HCT116 (cell line): Measurements from ENCODE around the gene NOS1. TPM values are rescaled to one million over a fixed set of nuclear protein-coding genes. Genes with fewer than 3 reads are reported as not detected.
"Not testable (repeated sequence)": the region's sequence is repeated elsewhere in the genome, so short reads cannot be mapped to it uniquely, and the experiment has no call there.

Experiments
- ATAC-seq: fragments of 200-7000 bp; cut with Tn5 transposase; 2 replicates; pipeline ENCODE4 v1.9.1; 2020; ENCODE audit warnings: mild to moderate bottlenecking, moderate library complexity
- BruUV-seq: library from RNA; stranded (reverse); fragments of 400-500 nt; replicated peaks from 2 replicates; lab custom pipeline; 2021; lab: Mats Ljungman, UMichigan
- CTCF ChIA-PET: fragments of 300-600 bp; sonication (Branson Sonifier 250); formaldehyde crosslinking; loops from one replicate; lab custom pipeline; 2021; ENCODE audit warnings: antibody characterized with exemption; lab: Charles Lee
- POLR2A ChIA-PET: fragments of 300-600, 350-600 bp; sonication (Branson Sonifier 250); formaldehyde crosslinking; loops from one replicate; lab custom pipeline; 2021; ENCODE audit warnings: antibody characterized with exemption; lab: Charles Lee
- RAD21 ChIA-PET, 2 experiments: fragments of 300-600 bp; sonication (Branson Sonifier 250); formaldehyde crosslinking; loops; one replicate each; lab custom pipeline; 2023; ENCODE audit warnings: low total read pairs in 2 of 2; ENCODE audit not compliant: uncharacterized antibody in 2 of 2, unreplicated experiment in 2 of 2, low non-redundant PET in 1 of 2; lab: Charles Lee
- DNase-seq: peaks from one replicate; pipeline ENCODE4 v3.0.0-alpha.2; 2010; ENCODE audit warnings: low read depth, low spot score
- H2AFZ ChIP-seq: fragments of 200-600 bp; shearing (Covaris generic), sonication (generic); 2 replicates; pipeline ENCODE4 v1.6.1; 2017; ENCODE audit warnings: low read depth, mixed run types, mixed read lengths, antibody characterized with exemption, low read length; ENCODE audit not compliant: poor library complexity, severe bottlenecking
- H3K27ac ChIP-seq: 2 replicates; pipeline ENCODE4 v1.5.1; 2012; ENCODE audit warnings: low read depth, low read length
- H3K27me3 ChIP-seq: fragments of 200-600 bp; sonication (generic); 2 replicates; pipeline ENCODE4 v1.6.1; 2016; ENCODE audit warnings: mixed run types, low read length, mixed read lengths; ENCODE audit not compliant: insufficient read depth
- H3K36me3 ChIP-seq, 2 experiments: fragments of 200-500 bp in 1 of 2; fragments of 200-600 bp in 1 of 2; sonication (Bioruptor generic) in 1 of 2; sonication (generic) in 1 of 2; 2 replicates each; pipeline versions ENCODE4 v1.5.1 to v1.6.1; 2014 to 2016; ENCODE audit warnings: low read length in 2 of 2, inconsistent platforms in 1 of 2, mixed read lengths in 1 of 2, mixed run types in 1 of 2; ENCODE audit not compliant: insufficient read depth in 2 of 2, control insufficient read depth in 1 of 2
- H3K4me1 ChIP-seq, 2 experiments: fragments of 200-600 bp in 1 of 2; sonication (generic) in 1 of 2; 2 replicates each; pipeline versions ENCODE4 v1.5.1 to v1.6.1; 2012 to 2017; ENCODE audit warnings: low read length in 2 of 2, inconsistent platforms in 1 of 2, mild to moderate bottlenecking in 1 of 2, mixed read lengths in 1 of 2, mixed run types in 1 of 2, moderate library complexity in 1 of 2; ENCODE audit not compliant: insufficient read depth in 2 of 2, control insufficient read depth in 1 of 2
- H3K4me2 ChIP-seq: fragments of 200-600 bp; sonication (generic); 2 replicates; pipeline ENCODE4 v1.6.1; 2017; ENCODE audit warnings: mixed run types, low read length, mixed read lengths
- H3K4me3 ChIP-seq, 2 experiments: fragments of 200-600 bp in 1 of 2; sonication (generic) in 1 of 2; replicated peaks in 1 of 2; 2 replicates each; pipeline ENCODE4 v1.5.1; 2011 to 2016; ENCODE audit warnings: low read length in 2 of 2, control low read depth in 1 of 2, low read depth in 1 of 2, mild to moderate bottlenecking in 1 of 2, mixed read lengths in 1 of 2, mixed run types in 1 of 2
- H3K79me2 ChIP-seq: fragments of 200-600 bp; sonication (generic); 2 replicates; pipeline ENCODE4 v1.6.1; 2017; ENCODE audit warnings: mild to moderate bottlenecking, mixed run types, low read length, moderate library complexity, mixed read lengths; ENCODE audit not compliant: insufficient read depth
- H3K9ac ChIP-seq: fragments of 200-600 bp; sonication (generic); 2 replicates; pipeline ENCODE4 v1.6.1; 2016; ENCODE audit warnings: low read length, mixed read lengths
- H3K9me2 ChIP-seq: fragments of 200-600 bp; sonication (generic), shearing (Covaris generic); 2 replicates; pipeline ENCODE4 v1.6.1; 2017; ENCODE audit warnings: mixed run types, mild to moderate bottlenecking, moderate library complexity; ENCODE audit not compliant: insufficient read depth
- H3K9me3 ChIP-seq, 2 experiments: fragments of 200-500 bp in 1 of 2; fragments of 200-600 bp in 1 of 2; sonication (Bioruptor generic) in 1 of 2; sonication (generic) in 1 of 2; 2 replicates each; pipeline ENCODE4 v1.6.1; 2014 to 2017; ENCODE audit warnings: low read length in 2 of 2, mixed read lengths in 2 of 2, inconsistent platforms in 1 of 2, low read depth in 1 of 2, mild to moderate bottlenecking in 1 of 2, mixed run types in 1 of 2, moderate library complexity in 1 of 2; ENCODE audit not compliant: control insufficient read depth in 1 of 2, insufficient read depth in 1 of 2
- H4K20me1 ChIP-seq: fragments of 200-600 bp; sonication (generic), shearing (Covaris generic); 2 replicates; pipeline ENCODE4 v1.6.1; 2017; ENCODE audit warnings: mixed run types, mild to moderate bottlenecking, moderate library complexity; ENCODE audit not compliant: insufficient read depth
- CEBPB ChIP-seq: IDR thresholded peaks from 2 replicates; pipeline ENCODE4 v1.6.1; 2012; ENCODE audit warnings: low read depth
- EZH2 ChIP-seq: fragments of 200-600 bp; sonication (generic); IDR thresholded peaks from 2 replicates; pipeline ENCODE4 v1.6.1; 2017; ENCODE audit warnings: antibody characterized with exemption, mixed run types
- EZH2phosphoT487 ChIP-seq: fragments of 200-600 bp; IDR thresholded peaks from 2 replicates; pipeline ENCODE4 v1.6.1; 2018; ENCODE audit warnings: antibody characterized with exemption, borderline replicate concordance
- POLR2A ChIP-seq: IDR thresholded peaks from 2 replicates; pipeline ENCODE4 v1.7.0; 2011; ENCODE audit warnings: borderline replicate concordance; ENCODE audit not compliant: insufficient read depth, insufficient read length; ENCODE audit errors: extremely low read depth
- POLR2AphosphoS5 ChIP-seq: IDR thresholded peaks from 2 replicates; pipeline ENCODE4 v1.6.1; 2011; ENCODE audit warnings: mild to moderate bottlenecking, low read depth, low read length, moderate library complexity
- SIN3A ChIP-seq: IDR thresholded peaks from 2 replicates; pipeline ENCODE4 v1.6.1; 2012; ENCODE audit warnings: low read depth
- intact Hi-C: fragments of 100-400 bp; cut with micrococcal nuclease; formaldehyde crosslinking; loops from 2 replicates; pipeline ENCODE4 v1.10.0; 2022
- total RNA-seq: library from RNA; stranded (reverse); gene quantifications from one replicate; pipeline ENCODE4 v1.2.1, GENCODE V29; 2021; ENCODE audit not compliant: unreplicated experiment
- TF ChIP-seq, protein P1 (sequence below): IDR thresholded peaks from 2 replicates; pipeline ENCODE4 v1.6.1; 2012
- TF ChIP-seq, protein P2 (sequence below): IDR thresholded peaks from 2 replicates; pipeline ENCODE4 v1.6.1; 2012
- TF ChIP-seq, protein P3 (sequence below): IDR thresholded peaks from 2 replicates; pipeline ENCODE4 v1.6.1; 2011; ENCODE audit warnings: mild to moderate bottlenecking, low read length, moderate library complexity; ENCODE audit not compliant: insufficient replicate concordance; ENCODE audit errors: extremely low read depth

Gene NOS1
- total RNA-seq, 1 experiment from 2014 or later = 0.22 TPM

DNA sequence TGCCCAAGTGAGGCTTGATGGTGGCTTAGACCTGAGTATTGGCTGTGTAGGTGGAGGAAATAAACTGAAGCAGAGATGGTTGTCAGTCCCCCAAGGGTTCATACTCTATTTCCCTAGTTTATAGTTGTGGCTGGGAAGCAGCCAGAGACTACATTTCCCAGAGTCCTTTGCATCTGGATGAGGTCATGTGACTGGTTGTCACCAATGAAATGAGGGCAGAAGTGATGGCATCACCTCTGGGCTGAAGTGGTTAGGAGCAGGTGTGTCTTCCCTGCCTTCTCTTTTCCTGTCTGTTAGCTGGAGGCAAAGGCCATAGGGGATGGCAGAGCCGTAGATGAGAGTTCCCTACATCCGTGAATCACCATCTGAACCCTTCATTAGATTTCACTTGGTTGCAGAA is 16.3 kb upstream of the NOS1 start:
- ATAC-seq = peak; percentile 87
- no peaks in the 10 kb centered on the region for H3K9me3 ChIP-seq
- H3K9me2 ChIP-seq = no peaks in the 10 kb centered on the region
- BruUV-seq = no TSS peak
- H4K20me1 ChIP-seq = no peaks in the 10 kb centered on the region
- ChIA-PET POLR2A (no interaction called here), RAD21 (no interaction called here), CTCF (no interaction called here)
- intact Hi-C loops = no loop called here
- H3K79me2 ChIP-seq = no peaks in the 10 kb centered on the region
- H2AFZ ChIP-seq = peak overlapping the region; percentile 64
- H3K27me3 ChIP-seq = peaks cover 11% of the 10 kb centered on the region
- no peaks in the 10 kb centered on the region for H3K36me3 ChIP-seq
- H3K4me2 ChIP-seq = no peak overlapping the region
- H3K27ac ChIP-seq = no peak overlapping the region
- no peak for TF ChIP-seq POLR2AphosphoS5
- TF ChIP-seq, protein P1, sequence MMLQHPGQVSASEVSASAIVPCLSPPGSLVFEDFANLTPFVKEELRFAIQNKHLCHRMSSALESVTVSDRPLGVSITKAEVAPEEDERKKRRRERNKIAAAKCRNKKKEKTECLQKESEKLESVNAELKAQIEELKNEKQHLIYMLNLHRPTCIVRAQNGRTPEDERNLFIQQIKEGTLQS = no peak
- H3K4me1 ChIP-seq = no peaks in the 10 kb centered on the region
- peak; percentile 36 for DNase-seq
- no peak overlapping the region for H3K9ac ChIP-seq
- H3K4me3 ChIP-seq = no peak overlapping the region

DNA sequence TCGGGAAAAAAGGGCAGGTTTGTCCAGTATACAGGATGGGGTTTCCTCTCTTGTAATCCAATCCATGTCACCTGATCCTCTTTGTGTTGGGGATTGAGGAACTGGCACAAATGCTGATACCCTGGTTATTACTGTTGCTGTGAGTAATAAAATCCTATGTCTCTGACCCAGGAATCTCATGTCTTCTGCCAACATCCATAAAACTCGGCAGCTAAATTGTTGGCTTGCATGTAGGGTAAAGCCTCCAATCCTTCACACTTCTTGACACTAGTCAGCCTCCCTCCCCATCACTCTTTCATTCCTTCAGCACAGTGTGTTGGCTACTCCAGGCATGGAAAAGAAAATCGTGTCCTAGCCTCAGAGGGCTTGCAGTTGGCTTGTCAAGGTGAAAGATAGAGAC is 9.2 kb upstream of the NOS1 start:
- CTCF ChIA-PET = no interaction called here
- no peak overlapping the region for H3K9ac ChIP-seq
- H3K4me2 ChIP-seq = no peak overlapping the region
- H3K4me1 ChIP-seq = 0 out of 4 replicates have a peak, but pooled peaks cover 0 to 2% of the 10 kb centered on the region in 2 experiments
- H3K9me2 ChIP-seq = no peaks in the 10 kb centered on the region
- H3K4me3 ChIP-seq = no peak overlapping the region
- no peak for DNase-seq
- H3K36me3 ChIP-seq = no peaks in the 10 kb centered on the region
- intact Hi-C loops = no loop called here
- POLR2A ChIA-PET = no interaction called here
- RAD21 ChIA-PET = no interaction called here
- H4K20me1 ChIP-seq = no peaks in the 10 kb centered on the region
- no peak for ATAC-seq
- H3K9me3 ChIP-seq = no peaks in the 10 kb centered on the region
- no peak overlapping the region for H2AFZ ChIP-seq
- peaks cover 37% of the 10 kb centered on the region for H3K27me3 ChIP-seq
- H3K79me2 ChIP-seq = no peaks in the 10 kb centered on the region
- TF ChIP-seq CEBPB (no peak), POLR2A (no peak), SIN3A (no peak), EZH2phosphoT487 (no peak), EZH2 (no peak)
- TF ChIP-seq, protein P2, sequence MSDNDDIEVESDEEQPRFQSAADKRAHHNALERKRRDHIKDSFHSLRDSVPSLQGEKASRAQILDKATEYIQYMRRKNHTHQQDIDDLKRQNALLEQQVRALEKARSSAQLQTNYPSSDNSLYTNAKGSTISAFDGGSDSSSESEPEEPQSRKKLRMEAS = no peak
- TF ChIP-seq, protein P3, sequence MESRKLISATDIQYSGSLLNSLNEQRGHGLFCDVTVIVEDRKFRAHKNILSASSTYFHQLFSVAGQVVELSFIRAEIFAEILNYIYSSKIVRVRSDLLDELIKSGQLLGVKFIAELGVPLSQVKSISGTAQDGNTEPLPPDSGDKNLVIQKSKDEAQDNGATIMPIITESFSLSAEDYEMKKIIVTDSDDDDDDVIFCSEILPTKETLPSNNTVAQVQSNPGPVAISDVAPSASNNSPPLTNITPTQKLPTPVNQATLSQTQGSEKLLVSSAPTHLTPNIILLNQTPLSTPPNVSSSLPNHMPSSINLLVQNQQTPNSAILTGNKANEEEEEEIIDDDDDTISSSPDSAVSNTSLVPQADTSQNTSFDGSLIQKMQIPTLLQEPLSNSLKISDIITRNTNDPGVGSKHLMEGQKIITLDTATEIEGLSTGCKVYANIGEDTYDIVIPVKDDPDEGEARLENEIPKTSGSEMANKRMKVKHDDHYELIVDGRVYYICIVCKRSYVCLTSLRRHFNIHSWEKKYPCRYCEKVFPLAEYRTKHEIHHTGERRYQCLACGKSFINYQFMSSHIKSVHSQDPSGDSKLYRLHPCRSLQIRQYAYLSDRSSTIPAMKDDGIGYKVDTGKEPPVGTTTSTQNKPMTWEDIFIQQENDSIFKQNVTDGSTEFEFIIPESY = no peak
- TF ChIP-seq, all 23 proteins: peak for 0
- no TSS peak for BruUV-seq
- no peak overlapping the region for H3K27ac ChIP-seq

DNA sequence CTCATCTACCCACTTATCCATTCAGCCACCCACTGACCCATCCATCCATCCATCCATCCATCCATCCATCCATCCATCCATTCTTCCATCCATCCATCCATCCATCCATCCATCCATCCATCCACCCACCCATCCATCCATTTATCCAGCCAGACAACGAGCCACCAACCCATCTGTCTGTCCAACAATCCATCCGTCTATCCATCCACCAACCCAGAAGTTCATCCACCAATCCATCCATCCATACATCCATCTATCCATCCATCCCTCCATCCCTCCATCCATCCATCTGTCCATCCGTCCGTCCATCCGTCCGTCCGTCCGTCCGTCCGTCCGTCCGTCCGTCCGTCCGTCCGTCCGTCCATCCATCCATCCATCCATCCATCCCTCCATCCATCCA is 8.6 kb upstream of the NOS1 start:
- BruUV-seq, DNase-seq, H3K79me2 ChIP-seq, POLR2A ChIA-PET, H3K27ac ChIP-seq, RAD21 ChIA-PET, ATAC-seq, H3K9ac ChIP-seq, H3K4me1 ChIP-seq, H2AFZ ChIP-seq, H3K36me3 ChIP-seq, H3K4me3 ChIP-seq, H3K9me2 ChIP-seq, H3K9me3 ChIP-seq, H3K4me2 ChIP-seq, H4K20me1 ChIP-seq: not testable (repeated sequence)
- CTCF ChIA-PET = interaction anchor here (1.6 kb wide), 1 partner anchor 467 kb away, joined by 6 read pairs; no protein-coding TSS in a partner anchor
- intact Hi-C loops = loop anchor here (5.0 kb wide), 2 partner anchors 158 to 482 kb away; no protein-coding TSS in a partner anchor
- H3K27me3 ChIP-seq = peaks cover 38% of the 10 kb centered on the region
